Mesenchymal stem cell (in vitro differentiated cells and primary cell): ENCODE measurements around the gene IL12B.

Experiments
- DNase-seq: peaks from one replicate; pipeline ENCODE4 v3.0.0-alpha.2; 2013
- H2AFZ ChIP-seq: one replicate; pipeline ENCODE4 v1.6.1; 2013; ENCODE audit warnings: low read depth, mild to moderate bottlenecking, control low read depth, inconsistent platforms, low read length, moderate library complexity
- H2AK5ac ChIP-seq: 2 replicates; pipeline ENCODE4 v1.6.1; 2013; ENCODE audit warnings: low read length, moderate library complexity, mild to moderate bottlenecking, inconsistent platforms; ENCODE audit not compliant: severe bottlenecking
- H2BK120ac ChIP-seq: one replicate; pipeline ENCODE4 v1.6.1; 2013; ENCODE audit warnings: low read depth, mild to moderate bottlenecking, inconsistent platforms, low read length, moderate library complexity
- H2BK12ac ChIP-seq, 2 experiments: one replicate each; pipeline ENCODE4 v1.6.1; 2013; ENCODE audit warnings: inconsistent platforms in 2 of 2, low read length in 2 of 2, mild to moderate bottlenecking in 2 of 2, moderate library complexity in 2 of 2, control low read depth in 1 of 2
- H2BK15ac ChIP-seq: one replicate; pipeline ENCODE4 v1.6.1; 2013; ENCODE audit warnings: mild to moderate bottlenecking, low read depth, inconsistent platforms; ENCODE audit not compliant: poor library complexity, severe bottlenecking
- H2BK5ac ChIP-seq: 2 replicates; pipeline ENCODE4 v1.6.1; 2013; ENCODE audit warnings: low read depth, mild to moderate bottlenecking, low read length, control low read depth, inconsistent platforms; ENCODE audit not compliant: poor library complexity, severe bottlenecking
- H3K14ac ChIP-seq, 2 experiments: one replicate each; pipeline ENCODE4 v1.6.1; 2013; ENCODE audit warnings: inconsistent platforms in 2 of 2, low read length in 2 of 2, control low read depth in 1 of 2, mild to moderate bottlenecking in 1 of 2, moderate library complexity in 1 of 2
- H3K18ac ChIP-seq, 2 experiments: one replicate each; pipeline ENCODE4 v1.6.1; 2013; ENCODE audit warnings: inconsistent platforms in 2 of 2, low read length in 2 of 2, control low read depth in 1 of 2, low read depth in 1 of 2, mild to moderate bottlenecking in 1 of 2
- H3K23ac ChIP-seq, 2 experiments: one replicate each; pipeline ENCODE4 v1.6.1; 2013; ENCODE audit warnings: inconsistent platforms in 2 of 2, low read length in 2 of 2, mild to moderate bottlenecking in 2 of 2, moderate library complexity in 2 of 2, control low read depth in 1 of 2
- H3K27ac ChIP-seq: 2 replicates; pipeline ENCODE4 v1.5.1; 2013; ENCODE audit warnings: mild to moderate bottlenecking, moderate library complexity, low read length, control low read depth, inconsistent platforms; ENCODE audit not compliant: poor library complexity, severe bottlenecking
- H3K27me3 ChIP-seq, 2 experiments: 2 replicates each; pipeline versions ENCODE4 v1.6.1 to v1.7.0; 2013; ENCODE audit warnings: low read length in 2 of 2, mild to moderate bottlenecking in 2 of 2, moderate library complexity in 2 of 2, control low read depth in 1 of 2, inconsistent platforms in 1 of 2; ENCODE audit not compliant: control insufficient read depth in 1 of 2, insufficient read depth in 1 of 2
- H3K36me3 ChIP-seq, 2 experiments: 2 replicates each; pipeline versions ENCODE4 v1.6.1 to v1.7.0; 2013; ENCODE audit warnings: low read length in 2 of 2, control low read depth in 1 of 2, inconsistent platforms in 1 of 2, low read depth in 1 of 2, mild to moderate bottlenecking in 1 of 2; ENCODE audit not compliant: insufficient read depth in 2 of 2, control insufficient read depth in 1 of 2
- H3K4ac ChIP-seq, 2 experiments: one replicate each; pipeline ENCODE4 v1.6.1; 2013; ENCODE audit warnings: inconsistent platforms in 2 of 2, low read length in 2 of 2, mild to moderate bottlenecking in 2 of 2, moderate library complexity in 2 of 2, control low read depth in 1 of 2, low read depth in 1 of 2
- H3K4me1 ChIP-seq: 2 replicates; pipeline ENCODE4 v1.6.1; 2013; ENCODE audit warnings: low read depth, low read length, control low read depth; ENCODE audit not compliant: control insufficient read depth, insufficient read depth
- H3K4me2 ChIP-seq: 2 replicates; pipeline ENCODE4 v1.6.1; 2013; ENCODE audit warnings: low read length, mild to moderate bottlenecking, inconsistent platforms; ENCODE audit not compliant: poor library complexity, severe bottlenecking
- H3K4me3 ChIP-seq, 2 experiments: 2 replicates each; pipeline versions ENCODE4 v1.5.1 to v1.7.0; 2013; ENCODE audit warnings: low read length in 2 of 2, mild to moderate bottlenecking in 2 of 2, control low read depth in 1 of 2, low read depth in 1 of 2; ENCODE audit not compliant: insufficient read depth in 1 of 2
- H3K79me1 ChIP-seq: replicated peaks from 2 replicates; pipeline ENCODE4 v1.6.1; 2013; ENCODE audit warnings: mild to moderate bottlenecking, control low read depth, low read length, inconsistent platforms; ENCODE audit not compliant: poor library complexity, severe bottlenecking
- H3K9ac ChIP-seq: 2 replicates; pipeline ENCODE4 v1.7.0; 2013; ENCODE audit warnings: mild to moderate bottlenecking, low read length, moderate library complexity
- H3K9me3 ChIP-seq: 2 replicates; pipeline ENCODE4 v1.7.0; 2013; ENCODE audit warnings: mild to moderate bottlenecking, low read length; ENCODE audit not compliant: control insufficient read depth
- H4K8ac ChIP-seq: one replicate; pipeline ENCODE4 v1.6.1; 2013; ENCODE audit warnings: inconsistent platforms, mild to moderate bottlenecking, low read length, moderate library complexity
- H4K91ac ChIP-seq: one replicate; pipeline ENCODE4 v1.6.1; 2013; ENCODE audit warnings: mild to moderate bottlenecking, low read length, inconsistent platforms
- WGBS: methylation state at CpG from one replicate; pipeline ENCODE4 v1.1.7; 2013; ENCODE audit warnings: mixed read lengths; 5-methylcytosine and 5-hydroxymethylcytosine counted together

IL12B gene

DNA sequence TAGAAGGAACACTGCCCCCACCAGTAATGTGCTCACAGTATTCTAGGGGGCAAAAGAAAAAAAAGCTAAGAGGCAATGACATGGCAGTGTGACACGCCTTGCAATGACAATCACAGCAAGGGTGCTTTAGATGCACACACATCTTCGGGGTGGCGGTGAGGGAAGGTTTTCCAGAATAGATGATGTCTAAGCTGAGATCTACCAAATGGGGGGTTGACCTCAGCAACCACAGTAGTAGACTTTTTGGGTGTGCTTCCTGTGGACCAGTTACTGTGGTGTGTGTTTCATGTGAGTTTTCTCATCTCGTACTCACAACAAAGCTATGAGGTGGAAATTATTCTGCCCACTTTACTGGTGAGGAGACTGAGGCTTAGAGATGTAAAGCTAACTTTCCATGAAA, 10.2 kb upstream of the IL12B start:
- no peak overlapping the region for H3K23ac ChIP-seq
- no peak overlapping the region for H3K27ac ChIP-seq
- no peak overlapping the region for H3K4me3 ChIP-seq
- no peak overlapping the region for H2BK120ac ChIP-seq
- H2AFZ ChIP-seq, result no peak overlapping the region
- peaks cover 12% of the 10 kb centered on the region for H3K9me3 ChIP-seq
- H3K4me1 ChIP-seq, result no peaks in the 10 kb centered on the region
- no peak overlapping the region for H2BK15ac ChIP-seq
- H3K9ac ChIP-seq, result no peak overlapping the region
- H3K4ac ChIP-seq, result no peak overlapping the region
- no peak overlapping the region for H3K4me2 ChIP-seq
- no peak overlapping the region for H3K14ac ChIP-seq
- DNase-seq, result no peak
- no peak overlapping the region for H4K91ac ChIP-seq
- H3K27me3 ChIP-seq, result peaks cover 4 to 13% of the 10 kb centered on the region in 2 experiments
- no peak overlapping the region for H2BK12ac ChIP-seq
- H4K8ac ChIP-seq, result no peak overlapping the region
- no peak overlapping the region for H3K18ac ChIP-seq
- WGBS, result 97% methylated on average over 4 of the region's 4 CpGs
- H3K79me1 ChIP-seq, result no peaks in the 10 kb centered on the region
- no peak overlapping the region for H2AK5ac ChIP-seq
- no peak overlapping the region for H2BK5ac ChIP-seq
- H3K36me3 ChIP-seq, result no peaks in the 10 kb centered on the region

DNA sequence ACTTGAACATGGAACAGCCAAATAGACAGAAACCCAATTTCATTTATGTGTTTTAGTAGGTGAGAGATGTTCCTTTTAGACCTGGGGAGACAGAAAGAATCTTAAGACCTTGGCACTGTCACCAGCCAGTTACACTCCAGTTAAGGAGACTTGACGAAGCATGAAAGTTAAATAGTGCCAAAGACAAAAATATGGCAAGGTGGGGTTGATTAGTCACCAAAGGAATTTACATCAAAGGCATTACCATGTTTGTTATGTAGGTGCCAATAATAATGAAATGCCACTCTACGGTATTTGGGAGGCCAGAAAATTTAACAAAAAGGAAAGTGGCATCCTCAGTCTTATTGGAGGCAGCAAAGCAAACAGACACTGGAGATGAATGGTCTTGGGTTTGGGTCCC, 9.2 kb upstream of the IL12B start:
- Histone ChIP-seq H3K23ac (no peak overlapping the region), H3K79me1 (no peaks in the 10 kb centered on the region), H4K91ac (no peak overlapping the region), H3K4ac (no peak overlapping the region), H2AK5ac (no peak overlapping the region), H3K4me3 (no peak overlapping the region), H3K27me3 (peaks cover 0 to 5% of the 10 kb centered on the region in 2 experiments), H3K9me3 (peaks cover 6% of the 10 kb centered on the region), H2BK120ac (no peak overlapping the region), H2AFZ (no peak overlapping the region), H3K4me2 (no peak overlapping the region), H3K27ac (no peak overlapping the region), H3K9ac (no peak overlapping the region), H2BK15ac (no peak overlapping the region), H3K14ac (no peak overlapping the region), H4K8ac (no peak overlapping the region), H3K18ac (no peak overlapping the region), H3K36me3 (no peaks in the 10 kb centered on the region), H2BK5ac (no peak overlapping the region), H2BK12ac (no peak overlapping the region), H3K4me1 (no peaks in the 10 kb centered on the region)
- DNase-seq, result no peak
- WGBS, result 92% methylated on average over 2 of the region's 2 CpGs

DNA sequence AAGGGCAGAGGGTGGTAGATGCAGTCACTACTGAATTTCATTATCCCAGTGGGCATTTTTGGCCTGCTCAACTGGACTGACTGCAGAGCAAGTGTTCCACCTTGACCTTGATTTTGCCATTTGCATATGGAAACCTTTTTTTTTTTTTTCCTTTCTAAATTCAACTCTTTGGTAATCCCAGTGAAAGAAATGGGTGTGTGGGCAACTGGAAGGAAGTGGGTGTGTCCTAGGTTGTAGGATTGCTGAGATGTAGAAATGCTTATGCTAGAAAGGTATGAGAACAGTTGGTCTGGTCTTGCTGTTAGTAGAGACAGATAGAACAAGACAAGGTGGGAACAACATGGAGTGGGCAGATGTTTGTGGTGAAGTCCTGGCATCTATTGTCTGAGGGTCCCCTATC, 7.8 kb upstream of the IL12B start:
- Histone ChIP-seq H3K14ac (no peak overlapping the region), H4K91ac (no peak overlapping the region), H3K79me1 (no peaks in the 10 kb centered on the region), H3K4me1 (no peaks in the 10 kb centered on the region), H3K4me3 (no peak overlapping the region), H2BK5ac (no peak overlapping the region), H3K18ac (no peak overlapping the region), H3K36me3 (no peaks in the 10 kb centered on the region), H2BK120ac (no peak overlapping the region), H3K27ac (no peak overlapping the region), H3K4me2 (no peak overlapping the region), H2BK15ac (no peak overlapping the region), H4K8ac (peak overlapping the region; percentile 51), H3K27me3 (no peaks in the 10 kb centered on the region), H2AK5ac (no peak overlapping the region), H2BK12ac (no peak overlapping the region), H3K9me3 (no peaks in the 10 kb centered on the region), H2AFZ (no peak overlapping the region), H3K4ac (no peak overlapping the region), H3K9ac (no peak overlapping the region), H3K23ac (no peak overlapping the region)
- DNase-seq, result no peak

DNA sequence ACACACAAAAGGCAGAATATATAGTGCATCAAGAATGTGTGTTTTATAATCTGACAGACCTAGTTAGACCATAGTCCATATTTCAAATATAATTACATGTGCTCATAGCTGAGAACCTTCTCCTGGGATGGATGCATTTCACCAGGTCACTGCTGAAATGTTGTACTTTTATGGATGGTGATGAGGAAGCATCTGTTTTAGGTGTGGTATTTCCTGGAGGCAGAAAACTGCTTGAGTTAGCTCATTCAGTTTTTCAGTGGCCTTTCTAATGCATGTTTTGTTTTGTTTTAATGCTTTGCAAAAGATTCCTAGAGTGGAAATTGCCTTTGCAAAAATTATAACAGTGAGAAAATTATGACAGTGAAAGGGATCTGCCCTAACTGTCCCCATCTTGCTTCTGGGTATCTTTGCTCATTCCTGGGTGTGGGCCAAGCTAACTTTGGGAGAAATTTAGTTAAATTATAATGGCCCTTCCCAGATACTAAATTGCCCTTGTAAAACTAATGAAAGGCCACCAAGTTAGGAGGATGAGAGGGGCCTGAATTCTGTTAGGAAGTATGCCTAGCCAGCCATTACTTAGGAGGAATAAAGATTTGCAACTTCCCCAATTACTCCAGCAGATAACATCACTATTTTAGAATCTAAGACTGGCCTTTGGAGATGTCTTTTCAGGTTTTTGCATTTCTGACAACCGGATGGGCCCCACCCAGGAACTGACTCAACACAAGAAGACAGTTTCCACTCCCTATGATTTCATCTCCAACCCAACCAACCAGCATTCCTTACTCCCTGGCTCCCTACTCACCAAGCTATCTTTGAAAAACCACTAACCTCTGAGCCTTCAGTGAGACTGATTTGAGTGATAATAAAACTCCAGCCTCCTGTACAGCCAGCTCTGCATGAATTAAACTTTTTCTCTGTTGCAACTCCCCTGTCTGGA, 7.0 kb upstream of the IL12B start:
- no peak overlapping the region for H2BK120ac ChIP-seq
- no peak overlapping the region for H3K14ac ChIP-seq
- no peak overlapping the region for H3K27ac ChIP-seq
- H3K79me1 ChIP-seq, result no peaks in the 10 kb centered on the region
- no peak overlapping the region for H3K18ac ChIP-seq
- peak; percentile 48 for DNase-seq
- no peak overlapping the region for H2AK5ac ChIP-seq
- no peak overlapping the region for H4K8ac ChIP-seq
- H3K4me3 ChIP-seq, result no peak overlapping the region
- H3K23ac ChIP-seq, result no peak overlapping the region
- H4K91ac ChIP-seq, result no peak overlapping the region
- WGBS, result 4% methylated on average over 1 of the region's 1 CpG
- H3K4me2 ChIP-seq, result no peak overlapping the region
- no peak overlapping the region for H2AFZ ChIP-seq
- no peak overlapping the region for H2BK15ac ChIP-seq
- H3K36me3 ChIP-seq, result no peaks in the 10 kb centered on the region
- no peaks in the 10 kb centered on the region for H3K4me1 ChIP-seq
- H3K4ac ChIP-seq, result no peak overlapping the region
- peaks cover 0 to 6% of the 10 kb centered on the region in 2 experiments for H3K27me3 ChIP-seq
- no peak overlapping the region for H2BK12ac ChIP-seq
- no peaks in the 10 kb centered on the region for H3K9me3 ChIP-seq
- H3K9ac ChIP-seq, result no peak overlapping the region
- H2BK5ac ChIP-seq, result no peak overlapping the region
